ENCODE data around the gene NEK9. TPM values are rescaled to one million over a fixed set of nuclear protein-coding genes. Genes with fewer than 3 reads are reported as not detected.

The NEK9 gene
- total RNA-seq, 1 experiment from 2014 or later: 56.5 TPM

- WGBS (ENCODE audit: extremely low coverage, insufficient read length, low lambda C conversion rate): no CpG with 5 or more reads among the region's 5 CpGs
- no peak overlapping the region for H3K18ac ChIP-seq (ENCODE audit: insufficient read length, low read depth, low read length)
- no peak overlapping the region for H3K27ac ChIP-seq (ENCODE audit: insufficient read length, low read depth, low read length)
- Mint-ChIP-seq H3K36me3 (ENCODE audit: insufficient read depth in 1 of 3, low read depth in 3 of 3) (peaks cover 15 to 32% (median 29%) of the 10 kb centered on the region in 3 experiments), H3K9me3 (peaks cover 9 to 10% of the 10 kb centered on the region in 2 experiments), H3K4me1 (peaks cover 11% of the 10 kb centered on the region in 2 experiments; a peak in 3 of 4 replicates), H3K27ac (peak overlapping the region in 1 of 3 experiments; percentile 97; a peak in 1 of 7 replicates), H3K4me3 (peak overlapping the region; percentile 97 to 98), H3K27me3 (ENCODE audit: low read depth) (no peaks in the 10 kb centered on the region; the same call in 1 of the 2 replicates)
- no peak overlapping the region for H2BK12ac ChIP-seq (ENCODE audit: insufficient read length, low read depth, low read length)
- no peak overlapping the region for H3K4ac ChIP-seq (ENCODE audit: low read depth, low read length)
- H2BK5ac ChIP-seq (ENCODE audit: insufficient read length, low read length): no peak overlapping the region
- no peaks in the 10 kb centered on the region for H3K4me1 ChIP-seq (ENCODE audit: insufficient read depth, low read length)
- no peak overlapping the region for H4K8ac ChIP-seq (replicated peaks; ENCODE audit: insufficient read length, low read depth, low read length)
- TF ChIP-seq, protein P1, sequence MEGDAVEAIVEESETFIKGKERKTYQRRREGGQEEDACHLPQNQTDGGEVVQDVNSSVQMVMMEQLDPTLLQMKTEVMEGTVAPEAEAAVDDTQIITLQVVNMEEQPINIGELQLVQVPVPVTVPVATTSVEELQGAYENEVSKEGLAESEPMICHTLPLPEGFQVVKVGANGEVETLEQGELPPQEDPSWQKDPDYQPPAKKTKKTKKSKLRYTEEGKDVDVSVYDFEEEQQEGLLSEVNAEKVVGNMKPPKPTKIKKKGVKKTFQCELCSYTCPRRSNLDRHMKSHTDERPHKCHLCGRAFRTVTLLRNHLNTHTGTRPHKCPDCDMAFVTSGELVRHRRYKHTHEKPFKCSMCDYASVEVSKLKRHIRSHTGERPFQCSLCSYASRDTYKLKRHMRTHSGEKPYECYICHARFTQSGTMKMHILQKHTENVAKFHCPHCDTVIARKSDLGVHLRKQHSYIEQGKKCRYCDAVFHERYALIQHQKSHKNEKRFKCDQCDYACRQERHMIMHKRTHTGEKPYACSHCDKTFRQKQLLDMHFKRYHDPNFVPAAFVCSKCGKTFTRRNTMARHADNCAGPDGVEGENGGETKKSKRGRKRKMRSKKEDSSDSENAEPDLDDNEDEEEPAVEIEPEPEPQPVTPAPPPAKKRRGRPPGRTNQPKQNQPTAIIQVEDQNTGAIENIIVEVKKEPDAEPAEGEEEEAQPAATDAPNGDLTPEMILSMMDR (conservative IDR thresholded peaks at IDR 0.05): no peak
- H2BK120ac ChIP-seq (ENCODE audit: low read depth, low read length, poor library complexity, severe bottlenecking): no peak overlapping the region
- no peak overlapping the region for H4K91ac ChIP-seq (ENCODE audit: insufficient read length, low read depth, low read length)
- H3K79me2 ChIP-seq (ENCODE audit: insufficient read depth, low read length): peaks cover 1% of the 10 kb centered on the region; the same call in 1 of the 2 replicates
- peak overlapping the region; percentile 72 for H3K9ac ChIP-seq (ENCODE audit: extremely low read depth, insufficient read length, low read length)
- H3K9me3 ChIP-seq (ENCODE audit: control insufficient read depth, low read depth, low read length): no peaks in the 10 kb centered on the region
- no peak overlapping the region for H2BK20ac ChIP-seq (ENCODE audit: low read depth, low read length, poor library complexity, severe bottlenecking)
- no peak overlapping the region for H2BK15ac ChIP-seq (ENCODE audit: low read depth, low read length)
- no peaks in the 10 kb centered on the region for H3K79me1 ChIP-seq (ENCODE audit: insufficient read depth, low read depth, low read length, poor library complexity, severe bottlenecking)
- H3K4me2 ChIP-seq (ENCODE audit: insufficient read depth, insufficient read length, low read length): peak overlapping the region; percentile 72
- H3K14ac ChIP-seq (ENCODE audit: insufficient read depth, low read length): no peak overlapping the region
- no peak overlapping the region for H3K23ac ChIP-seq (ENCODE audit: insufficient read length, low read depth, low read length)
- H4K20me1 ChIP-seq (ENCODE audit: control insufficient read depth, insufficient read depth, insufficient read length): no peaks in the 10 kb centered on the region
- H3K27me3 ChIP-seq (ENCODE audit: insufficient read depth, low read length): no peaks in the 10 kb centered on the region
- H2AFZ ChIP-seq (ENCODE audit: low read length): no peak overlapping the region
- no peak for DNase-seq
- no peak overlapping the region for H3K56ac ChIP-seq (ENCODE audit: insufficient read length, low read depth, low read length)
- no peak overlapping the region for H2AK5ac ChIP-seq (ENCODE audit: insufficient read length, low read length)
- no peak overlapping the region for H3T11ph ChIP-seq (ENCODE audit: low read length)
- H3K23me2 ChIP-seq (ENCODE audit: insufficient read length, low read depth, low read length, poor library complexity, severe bottlenecking): peaks cover 2% of the 10 kb centered on the region
- H4K5ac ChIP-seq (ENCODE audit: insufficient read length, low read depth, low read length): no peak overlapping the region
These were observed 63.8 kb downstream of the NEK9 start for GRCh38 chr14:75063013-75063412.
